ENCODE data around the gene PCDHGA1.

Gene PCDHGA1

DNA sequence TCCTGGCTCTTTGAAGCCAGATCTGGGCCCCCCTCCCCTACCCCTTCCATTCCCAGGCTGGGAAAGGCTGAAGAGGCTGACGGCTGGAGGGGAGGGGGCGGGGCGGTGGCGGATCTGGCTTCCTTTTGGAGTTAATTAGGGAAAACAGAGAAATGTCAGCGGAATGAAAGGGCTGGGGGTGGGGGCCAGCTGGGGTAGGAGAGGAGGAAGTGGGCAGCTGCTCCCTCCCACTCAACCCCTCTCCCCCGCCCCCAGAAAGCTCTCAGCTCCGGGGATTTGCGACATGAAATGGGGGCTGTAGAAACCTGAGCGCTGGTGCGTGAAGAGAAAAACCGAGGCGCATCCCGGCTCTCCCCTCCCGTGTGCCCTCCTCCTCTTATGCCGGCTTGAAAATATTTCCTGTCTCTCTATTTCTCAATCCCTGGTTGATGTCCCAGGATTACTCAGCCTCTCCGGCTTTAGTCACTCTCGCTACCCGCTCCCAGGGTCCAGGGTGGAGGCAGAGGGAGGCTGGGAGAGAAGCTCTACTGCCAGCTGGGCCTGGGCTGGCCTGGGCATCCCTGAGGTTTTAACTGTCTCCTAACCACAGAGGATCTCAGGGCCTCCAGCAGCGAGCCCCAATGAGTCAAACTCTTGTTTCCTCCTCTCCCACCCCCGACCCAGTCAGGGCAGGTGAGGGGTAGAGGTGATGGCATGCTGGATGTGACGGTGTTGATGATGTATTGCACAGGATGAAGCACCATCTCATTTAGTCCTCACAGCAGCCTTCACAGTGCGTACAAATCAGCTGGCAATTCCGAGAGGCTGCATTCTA lies 178.7 kb downstream of the PCDHGA1 start:
- in situ Hi-C loops (cut with HindIII; ENCODE audit: low sequenced_read_pairs) = loop anchor here (25.0 kb wide), 1 partner anchor 172 kb away; the partner anchor contains the start of genes PCDHGA1, PCDHGA2 and PCDHGA3

DNA sequence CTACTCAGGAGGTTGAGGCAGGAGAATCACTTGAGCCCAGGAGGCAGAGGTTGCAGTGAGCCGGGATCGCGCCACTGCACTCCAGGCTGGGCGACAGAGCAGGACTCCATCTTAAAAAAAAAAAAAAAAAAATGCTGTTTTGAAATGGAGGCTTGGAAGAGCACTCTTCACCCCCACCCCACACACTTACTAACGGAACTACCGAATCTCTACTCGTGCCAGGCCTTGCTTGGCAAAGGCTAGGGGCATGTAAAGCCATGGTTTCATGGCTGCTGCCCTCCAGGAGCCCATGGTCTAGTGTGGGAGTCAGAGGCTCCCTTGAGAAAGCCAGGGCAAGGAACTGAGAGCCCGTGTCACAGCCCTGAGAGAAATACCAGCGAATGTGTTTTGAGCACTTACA lies 179.8 kb downstream of the PCDHGA1 start:
- in situ Hi-C loops (cut with HindIII; ENCODE audit: low sequenced_read_pairs) = loop anchor here (25.0 kb wide), 1 partner anchor 173 kb away; the partner anchor contains the start of genes PCDHGA1, PCDHGA2 and PCDHGA3

DNA sequence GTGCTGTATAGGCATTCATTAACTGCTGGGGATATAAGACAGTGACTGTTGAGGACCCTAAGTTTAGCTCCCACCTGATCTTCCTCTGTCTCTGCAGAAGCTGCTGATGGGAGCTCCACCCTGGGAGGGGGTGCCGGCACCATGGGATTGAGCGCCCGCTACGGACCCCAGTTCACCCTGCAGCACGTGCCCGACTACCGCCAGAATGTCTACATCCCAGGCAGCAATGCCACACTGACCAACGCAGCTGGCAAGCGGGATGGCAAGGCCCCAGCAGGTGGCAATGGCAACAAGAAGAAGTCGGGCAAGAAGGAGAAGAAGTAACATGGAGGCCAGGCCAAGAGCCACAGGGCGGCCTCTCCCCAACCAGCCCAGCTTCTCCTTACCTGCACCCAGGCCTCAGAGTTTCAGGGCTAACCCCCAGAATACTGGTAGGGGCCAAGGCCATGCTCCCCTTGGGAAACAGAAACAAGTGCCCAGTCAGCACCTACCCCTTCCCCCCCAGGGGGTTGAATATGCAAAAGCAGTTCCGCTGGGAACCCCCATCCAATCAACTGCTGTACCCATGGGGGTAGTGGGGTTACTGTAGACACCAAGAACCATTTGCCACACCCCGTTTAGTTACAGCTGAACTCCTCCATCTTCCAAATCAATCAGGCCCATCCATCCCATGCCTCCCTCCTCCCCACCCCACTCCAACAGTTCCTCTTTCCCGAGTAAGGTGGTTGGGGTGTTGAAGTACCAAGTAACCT lies 180.7 kb downstream of the PCDHGA1 start:
- in situ Hi-C loops (cut with HindIII; ENCODE audit: low sequenced_read_pairs) = loop anchor here (25.0 kb wide), 1 partner anchor 174 kb away; the partner anchor contains the start of genes PCDHGA1, PCDHGA2 and PCDHGA3

DNA sequence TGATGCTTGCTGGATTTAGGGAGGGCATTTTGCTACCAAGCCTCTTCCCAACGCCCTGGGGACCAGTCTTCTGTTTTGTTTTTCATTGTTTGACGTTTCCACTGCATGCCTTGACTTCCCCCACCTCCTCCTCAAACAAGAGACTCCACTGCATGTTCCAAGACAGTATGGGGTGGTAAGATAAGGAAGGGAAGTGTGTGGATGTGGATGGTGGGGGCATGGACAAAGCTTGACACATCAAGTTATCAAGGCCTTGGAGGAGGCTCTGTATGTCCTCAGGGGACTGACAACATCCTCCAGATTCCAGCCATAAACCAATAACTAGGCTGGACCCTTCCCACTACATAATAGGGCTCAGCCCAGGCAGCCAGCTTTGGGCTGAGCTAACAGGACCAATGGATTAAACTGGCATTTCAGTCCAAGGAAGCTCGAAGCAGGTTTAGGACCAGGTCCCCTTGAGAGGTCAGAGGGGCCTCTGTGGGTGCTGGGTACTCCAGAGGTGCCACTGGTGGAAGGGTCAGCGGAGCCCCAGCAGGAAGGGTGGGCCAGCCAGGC lies 181.5 kb downstream of the PCDHGA1 start:
- in situ Hi-C loops (cut with HindIII; ENCODE audit: low sequenced_read_pairs) = loop anchor here (25.0 kb wide), 1 partner anchor 175 kb away; the partner anchor contains the start of genes PCDHGA1, PCDHGA2 and PCDHGA3

DNA sequence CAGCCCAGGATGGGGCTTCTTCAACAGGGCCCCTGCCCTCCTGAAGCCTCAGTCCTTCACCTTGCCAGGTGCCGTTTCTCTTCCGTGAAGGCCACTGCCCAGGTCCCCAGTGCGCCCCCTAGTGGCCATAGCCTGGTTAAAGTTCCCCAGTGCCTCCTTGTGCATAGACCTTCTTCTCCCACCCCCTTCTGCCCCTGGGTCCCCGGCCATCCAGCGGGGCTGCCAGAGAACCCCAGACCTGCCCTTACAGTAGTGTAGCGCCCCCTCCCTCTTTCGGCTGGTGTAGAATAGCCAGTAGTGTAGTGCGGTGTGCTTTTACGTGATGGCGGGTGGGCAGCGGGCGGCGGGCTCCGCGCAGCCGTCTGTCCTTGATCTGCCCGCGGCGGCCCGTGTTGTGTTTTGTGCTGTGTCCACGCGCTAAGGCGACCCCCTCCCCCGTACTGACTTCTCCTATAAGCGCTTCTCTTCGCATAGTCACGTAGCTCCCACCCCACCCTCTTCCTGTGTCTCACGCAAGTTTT lies 182.1 kb downstream of the PCDHGA1 start:
- in situ Hi-C loops (cut with HindIII; ENCODE audit: low sequenced_read_pairs) = loop anchor here (25.0 kb wide), 1 partner anchor 175 kb away; the partner anchor contains the start of genes PCDHGA1, PCDHGA2 and PCDHGA3

DNA sequence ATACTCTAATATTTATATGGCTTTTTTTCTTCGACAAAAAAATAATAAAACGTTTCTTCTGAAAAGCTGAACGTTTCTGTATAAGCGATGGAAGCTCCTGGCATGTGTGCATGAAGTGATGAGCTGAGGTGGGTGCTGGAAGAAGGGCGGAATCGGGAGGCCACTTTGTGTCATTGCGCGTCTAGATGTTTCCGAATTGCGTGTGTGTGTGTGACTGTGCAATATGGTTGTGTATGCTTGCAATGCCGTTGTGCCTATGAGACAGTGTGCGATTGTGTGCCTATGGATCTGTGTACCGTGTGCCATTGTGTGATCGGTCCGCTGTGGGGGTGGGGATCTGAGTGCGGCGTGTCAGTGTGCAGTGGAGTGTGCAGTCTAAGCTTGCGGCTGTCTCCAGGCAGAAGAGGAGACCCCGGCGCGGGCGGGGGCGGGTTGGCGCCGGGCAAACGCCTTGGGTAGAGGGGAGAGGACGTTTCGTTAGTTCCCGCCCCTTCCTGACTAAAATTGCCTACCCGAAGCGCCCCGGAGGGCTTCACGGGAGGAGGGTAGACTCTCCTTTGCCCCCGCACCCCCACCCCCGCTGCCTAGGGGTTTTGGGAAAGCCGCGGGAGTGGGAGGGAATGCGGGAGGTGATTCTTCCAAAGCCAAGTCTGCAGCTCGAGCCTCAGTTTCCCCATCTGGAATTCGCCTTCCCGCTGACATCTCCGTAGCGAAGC lies 182.8 kb downstream of the PCDHGA1 start:
- in situ Hi-C loops (cut with HindIII; ENCODE audit: low sequenced_read_pairs) = loop anchor here (25.0 kb wide), 1 partner anchor 176 kb away; the partner anchor contains the start of genes PCDHGA1, PCDHGA2 and PCDHGA3

DNA sequence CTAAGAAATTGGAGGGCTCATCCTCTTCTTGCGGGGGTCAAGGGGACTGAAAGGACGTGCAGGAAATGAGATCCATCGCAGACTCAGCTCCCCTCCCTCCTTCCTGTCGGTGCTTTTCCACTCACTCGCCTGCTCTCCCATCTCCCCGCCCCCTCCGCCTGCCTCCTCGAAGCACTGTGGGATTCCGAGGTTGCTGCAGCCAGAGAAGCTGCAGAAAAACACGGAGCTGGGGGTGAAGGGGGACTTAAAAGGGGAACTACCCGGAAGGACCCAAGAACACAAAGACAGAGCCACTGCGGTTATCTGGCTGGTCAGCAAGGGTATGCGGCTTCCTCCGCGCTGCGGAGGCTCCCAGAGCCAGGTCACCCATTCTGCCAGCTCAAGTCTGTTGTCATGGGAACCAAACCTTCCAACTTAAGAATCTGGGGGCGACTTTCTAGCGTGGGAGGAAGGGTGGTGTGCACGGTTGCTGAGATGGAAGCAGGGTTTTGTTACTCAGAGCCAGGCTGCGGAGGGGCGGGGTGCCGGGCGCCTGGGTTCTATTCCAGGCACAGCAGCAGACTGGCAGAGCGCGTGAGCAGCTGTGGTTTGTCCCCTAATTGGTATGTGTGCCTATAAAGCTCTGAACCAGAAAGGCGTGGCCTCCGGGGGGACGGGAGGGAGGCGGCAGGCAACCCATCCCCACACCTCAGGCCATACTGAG lies 183.5 kb downstream of the PCDHGA1 start:
- in situ Hi-C loops (cut with HindIII; ENCODE audit: low sequenced_read_pairs) = loop anchor here (25.0 kb wide), 1 partner anchor 176 kb away; the partner anchor contains the start of genes PCDHGA1, PCDHGA2 and PCDHGA3

DNA sequence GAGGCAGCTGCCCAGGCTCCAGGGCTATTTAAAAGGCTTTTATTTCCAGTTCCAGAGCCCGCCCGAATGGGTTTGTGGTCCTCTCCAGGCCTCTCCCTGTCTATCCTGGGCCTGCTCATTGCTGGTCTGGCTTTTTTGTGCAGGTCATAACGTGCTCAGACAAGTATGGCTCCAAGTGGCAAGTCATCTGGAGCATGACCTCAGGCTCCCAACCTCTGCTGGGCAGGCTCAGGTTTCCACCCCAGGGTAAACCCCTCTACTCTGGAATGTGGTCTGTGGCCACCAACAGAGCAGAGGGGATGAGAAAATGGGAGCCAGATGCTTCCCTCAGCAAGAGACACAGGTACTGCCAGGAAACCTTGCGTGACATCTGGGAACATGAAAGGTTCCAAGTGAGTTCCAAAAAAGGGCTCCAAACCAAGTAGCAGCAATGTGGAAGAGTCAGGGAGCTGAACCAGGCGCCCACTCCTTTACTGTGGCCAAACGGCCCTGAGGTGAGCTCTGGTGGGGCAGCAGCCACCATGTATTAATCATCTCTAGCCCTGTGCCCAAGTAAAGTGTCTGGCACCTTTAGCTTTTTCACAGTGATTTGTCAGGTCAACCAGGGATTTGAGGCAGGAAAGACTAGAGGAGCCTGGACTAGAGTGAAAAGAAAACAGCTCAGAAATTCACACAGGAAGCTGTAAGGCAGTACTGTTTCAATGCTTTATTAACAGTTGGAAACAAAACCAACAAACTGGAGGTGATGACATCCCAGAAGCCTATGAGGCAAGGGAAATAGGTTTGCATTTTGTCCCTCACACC lies 184.2 kb downstream of the PCDHGA1 start:
- in situ Hi-C loops (cut with HindIII; ENCODE audit: low sequenced_read_pairs) = loop anchor here (25.0 kb wide), 1 partner anchor 177 kb away; the partner anchor contains the start of genes PCDHGA1, PCDHGA2 and PCDHGA3

DNA sequence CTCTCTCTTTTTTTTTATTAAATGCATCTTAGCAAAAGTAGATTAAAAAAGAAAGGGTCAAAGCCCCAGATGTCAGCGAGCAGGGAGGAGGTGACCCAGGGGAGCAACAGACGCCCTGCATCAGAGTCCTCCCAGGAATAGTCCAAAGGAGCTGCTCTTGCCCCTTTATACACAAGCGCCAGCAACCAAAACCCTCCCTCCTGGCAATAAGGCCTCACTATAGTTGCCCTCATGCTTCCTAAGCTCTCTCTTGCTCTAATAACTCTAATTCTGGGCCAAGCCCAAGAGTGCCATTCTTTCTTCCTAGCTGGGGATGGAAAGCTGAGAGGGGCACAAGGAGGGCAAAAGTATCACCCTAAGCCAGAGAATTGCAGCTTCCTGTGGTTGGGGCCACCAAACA lies 184.8 kb downstream of the PCDHGA1 start:
- in situ Hi-C loops (cut with HindIII; ENCODE audit: low sequenced_read_pairs) = loop anchor here (25.0 kb wide), 1 partner anchor 178 kb away; the partner anchor contains the start of genes PCDHGA1, PCDHGA2 and PCDHGA3

DNA sequence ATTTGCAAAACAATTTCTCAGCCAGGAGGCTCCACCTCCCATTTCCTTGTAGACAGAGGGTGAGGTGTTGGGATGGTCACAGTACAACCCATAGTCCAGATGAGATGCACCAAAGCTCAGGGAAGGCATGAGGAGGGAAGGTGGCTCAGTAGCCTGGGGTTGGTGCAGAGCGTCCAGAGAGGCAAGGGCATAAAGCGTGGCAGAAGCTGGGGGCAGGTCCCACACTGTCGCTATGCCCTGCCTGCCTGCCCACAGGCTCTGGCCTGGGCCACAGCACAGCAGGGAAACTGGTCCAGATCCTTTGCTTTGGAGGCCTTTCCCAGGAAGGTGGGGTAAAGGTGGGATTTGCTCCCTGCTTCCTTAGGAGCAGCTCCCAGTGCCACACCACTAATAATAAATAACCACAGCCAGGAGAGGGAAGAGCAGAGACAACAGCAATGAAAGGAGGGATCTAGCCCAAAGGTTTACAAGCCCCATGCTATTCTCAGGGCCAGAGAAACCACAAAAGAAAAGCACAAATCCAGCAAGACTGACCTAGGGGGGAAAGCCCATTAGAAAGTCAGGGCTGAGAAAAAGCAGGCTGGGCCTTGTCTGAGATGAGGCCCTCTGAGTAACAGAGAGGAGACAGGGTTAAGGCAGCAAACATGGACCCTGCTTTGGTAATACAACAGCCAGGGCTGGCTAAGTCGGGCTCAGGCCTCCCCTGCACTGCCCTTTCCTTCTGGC lies 185.8 kb downstream of the PCDHGA1 start:
- in situ Hi-C loops (cut with HindIII; ENCODE audit: low sequenced_read_pairs) = loop anchor here (25.0 kb wide), 1 partner anchor 179 kb away; the partner anchor contains the start of genes PCDHGA1, PCDHGA2 and PCDHGA3

DNA sequence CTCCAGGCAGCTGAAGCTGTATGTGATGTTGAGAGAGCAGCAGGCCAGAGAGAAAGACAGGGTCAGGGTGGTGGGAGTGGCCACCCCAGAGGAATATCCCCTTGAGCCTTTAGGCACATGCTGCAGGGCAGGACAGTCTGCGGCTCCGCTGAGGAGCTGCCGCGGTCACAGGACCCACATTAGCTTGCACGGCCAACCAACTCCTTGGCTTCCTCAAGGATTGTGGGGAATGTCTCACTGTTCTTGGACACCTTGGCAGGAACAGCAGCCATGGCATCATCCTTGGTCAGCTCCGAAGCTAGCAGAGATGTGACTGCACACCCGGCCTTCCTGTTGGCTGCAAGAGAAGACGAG lies 186.3 kb downstream of the PCDHGA1 start:
- in situ Hi-C loops (cut with HindIII; ENCODE audit: low sequenced_read_pairs) = loop anchor here (25.0 kb wide), 1 partner anchor 179 kb away; the partner anchor contains the start of genes PCDHGA1, PCDHGA2 and PCDHGA3

DNA sequence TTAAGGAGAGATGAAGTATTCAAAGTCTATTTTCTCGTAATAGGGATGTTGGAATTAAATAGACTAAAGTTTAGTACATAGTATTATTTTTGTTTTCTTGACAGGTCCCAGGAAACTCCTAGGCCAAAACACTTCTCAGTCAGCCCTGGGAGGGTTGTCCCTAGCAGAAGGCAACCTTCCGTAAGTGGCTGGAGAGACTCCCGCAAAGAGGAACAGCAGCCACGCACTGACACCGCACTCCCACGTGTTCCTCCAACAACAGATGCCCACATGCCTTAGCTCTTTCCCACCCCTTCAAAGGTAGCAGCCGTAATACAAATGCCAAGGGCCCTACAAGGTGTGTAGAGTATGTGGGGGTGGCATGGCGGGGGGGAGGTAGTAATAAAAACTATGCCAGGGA lies 187.0 kb downstream of the PCDHGA1 start:
- in situ Hi-C loops (cut with HindIII; ENCODE audit: low sequenced_read_pairs) = loop anchor here (25.0 kb wide), 1 partner anchor 180 kb away; the partner anchor contains the start of genes PCDHGA1, PCDHGA2 and PCDHGA3

DNA sequence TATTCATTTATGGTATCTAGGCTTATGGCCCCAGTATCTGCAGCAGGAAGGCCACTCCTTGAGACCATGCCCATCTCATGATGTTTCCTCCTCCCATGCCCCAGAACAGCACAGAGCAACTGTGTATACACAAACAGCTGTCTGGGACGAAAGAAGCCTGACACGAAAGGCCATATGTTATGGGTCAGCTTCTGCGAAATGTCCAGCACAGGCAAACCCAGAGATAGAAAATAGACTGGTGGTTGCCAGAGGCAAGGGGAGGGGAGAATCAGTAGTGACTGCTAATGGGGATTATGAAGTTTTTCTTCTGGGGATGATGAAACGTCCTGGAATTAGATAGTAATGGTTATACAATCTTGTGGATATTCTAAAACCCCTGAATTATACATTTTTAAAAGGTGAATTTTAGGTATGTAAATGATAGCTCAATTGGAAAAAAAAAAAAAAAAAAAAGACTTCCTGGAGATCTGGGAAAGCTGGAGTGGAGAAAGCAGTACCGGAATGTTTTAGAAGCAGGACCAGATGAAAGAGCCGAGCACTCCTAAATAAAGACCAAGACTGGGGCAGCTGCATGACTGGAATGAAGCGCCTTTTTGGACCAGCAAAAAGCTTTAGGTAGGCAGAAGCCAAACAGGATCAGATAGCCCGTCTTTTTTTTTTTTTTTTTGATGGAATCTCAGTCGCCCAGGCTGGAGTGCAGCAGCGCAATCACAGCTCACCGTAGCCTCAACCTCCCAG lies 187.7 kb downstream of the PCDHGA1 start:
- in situ Hi-C loops (cut with HindIII; ENCODE audit: low sequenced_read_pairs) = loop anchor here (25.0 kb wide), 1 partner anchor 181 kb away; the partner anchor contains the start of genes PCDHGA1, PCDHGA2 and PCDHGA3

DNA sequence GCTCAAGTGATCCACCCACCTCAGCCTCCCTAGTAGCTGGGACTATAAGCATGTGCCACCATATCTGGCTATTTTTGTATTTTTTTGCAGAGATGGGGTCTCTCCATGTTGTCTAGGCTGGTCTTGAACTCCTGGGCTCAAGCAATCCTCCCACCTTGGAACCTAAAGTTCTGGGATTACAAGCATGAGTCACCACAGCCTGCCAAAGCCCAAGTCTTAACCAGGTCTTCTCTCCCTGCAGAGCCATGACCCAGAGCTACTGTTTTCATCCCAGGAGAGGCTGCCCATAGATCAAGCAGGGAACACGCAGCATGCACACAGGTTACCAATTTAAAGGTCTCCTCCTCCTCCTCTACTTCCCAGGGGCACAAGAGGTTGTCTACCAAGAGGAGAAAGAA lies 188.3 kb downstream of the PCDHGA1 start:
- in situ Hi-C loops (cut with HindIII; ENCODE audit: low sequenced_read_pairs) = loop anchor here (25.0 kb wide), 1 partner anchor 181 kb away; the partner anchor contains the start of genes PCDHGA1, PCDHGA2 and PCDHGA3

DNA sequence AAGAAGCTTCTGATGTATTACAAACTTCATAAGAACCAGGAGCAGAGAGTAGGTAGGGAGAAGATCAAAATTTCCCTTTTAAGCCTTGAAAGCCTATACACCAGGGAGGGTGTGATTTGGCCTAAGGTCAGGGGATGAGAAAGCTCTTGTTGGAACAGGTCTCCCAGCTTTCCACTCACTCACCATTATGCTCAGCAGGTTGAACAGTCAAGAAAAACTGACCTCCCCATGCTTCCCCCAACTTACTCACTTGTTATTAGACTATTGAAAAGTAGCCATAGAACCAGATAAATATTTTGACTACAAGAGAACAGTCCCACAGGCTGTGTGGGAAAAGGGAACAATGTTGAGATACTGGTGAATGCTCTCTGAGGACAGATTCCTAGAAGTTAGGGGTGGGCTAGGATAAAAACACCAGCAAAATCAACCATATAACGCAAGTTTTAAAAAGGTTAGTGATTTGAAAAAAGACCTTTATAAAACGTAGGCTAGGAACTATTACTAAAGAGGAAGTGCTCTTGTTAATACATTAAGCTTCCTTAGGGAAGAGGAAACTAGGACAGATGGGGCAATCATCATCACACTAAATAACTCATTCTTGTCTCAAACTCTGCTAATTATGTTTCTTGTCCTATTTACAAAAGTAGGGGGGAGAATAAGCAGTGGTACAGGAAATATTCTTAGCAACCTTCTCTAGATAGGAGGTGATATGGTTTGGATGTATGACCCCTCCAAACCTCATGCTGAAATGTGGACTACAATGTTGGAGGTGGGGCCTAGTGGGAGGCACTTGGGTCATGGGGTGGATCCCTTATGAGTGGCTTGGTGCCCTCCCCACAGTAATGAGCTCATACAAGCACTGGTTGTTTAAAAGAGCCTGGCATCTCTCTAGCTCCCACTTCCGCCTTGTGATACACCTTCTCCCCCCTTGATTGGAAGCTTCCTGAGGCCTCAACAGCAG lies 189.6 kb downstream of the PCDHGA1 start:
- in situ Hi-C loops (cut with HindIII; ENCODE audit: low sequenced_read_pairs) = loop anchor here (10.0 to 25.0 kb wide), 2 partner anchors 55 to 183 kb away; partner anchors contain the start of genes PCDHGA1, PCDHGA2 and PCDHGA3

Measured in DLD1 (cell line).